Neural progenitor cell (in vitro differentiated cells): ENCODE data around the gene COX10.

ENCODE experiments used
- CTCF ChIP-seq: fragments of 200-600 bp; sonication (generic); IDR thresholded peaks from 2 replicates; pipeline ENCODE4 v1.5.1; 2017; ENCODE audit warnings: antibody characterized with exemption, mild to moderate bottlenecking
- EZH2 ChIP-seq: fragments of 200-600 bp; sonication (generic); IDR thresholded peaks from 2 replicates; pipeline ENCODE4 v1.6.1; 2017; ENCODE audit warnings: antibody characterized with exemption, mild to moderate bottlenecking, moderate library complexity

DNA sequence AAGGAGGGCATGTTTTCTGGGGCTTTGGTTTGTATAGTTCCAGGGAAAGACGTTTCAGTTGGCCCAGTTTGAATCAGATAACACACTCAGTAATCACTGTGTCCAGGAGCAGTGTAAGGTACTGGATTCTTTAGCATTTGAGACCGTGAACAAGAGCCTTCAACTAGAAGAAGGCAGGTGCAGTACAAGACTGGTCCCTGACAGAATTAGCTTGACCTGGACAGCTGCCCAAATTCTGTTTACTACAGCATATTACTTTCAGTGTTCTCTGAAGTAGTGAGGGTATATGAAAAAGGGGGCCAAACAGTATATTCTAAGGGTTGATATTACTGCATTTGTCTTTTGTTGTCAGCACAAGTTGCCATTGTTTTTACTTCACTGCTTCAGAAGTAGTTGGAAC, 81.3 kb downstream of the COX10 start:
- no peak for TF ChIP-seq CTCF
- TF ChIP-seq EZH2 = no peak
